Fibroblast of peridontal ligament (primary cell): ENCODE results near the gene SLC38A6.
"Not testable (repeated sequence)": the region's sequence is repeated elsewhere in the genome, so short reads cannot be mapped to it uniquely, and the experiment has no call there.

Experiments
- DNase-seq: peaks from one replicate; pipeline ENCODE4 v3.0.0-alpha.2; 2010; ENCODE audit errors: extremely low read depth

Gene SLC38A6

GRCh38 chr14:61051051-61051450, 70.0 kb downstream of the SLC38A6 start:
- peak; percentile 69 for DNase-seq

- DNase-seq = no peak
These were observed 70.6 kb downstream of the SLC38A6 start for GRCh38 chr14:61051621-61052020.

- DNase-seq = no peak
These were observed 82.4 kb downstream of the SLC38A6 start for GRCh38 chr14:61063461-61063860.

- no peak for DNase-seq
These were observed 83.2 kb downstream of the SLC38A6 start for GRCh38 chr14:61064210-61064609.

GRCh38 chr14:61064856-61065255, 83.8 kb downstream of the SLC38A6 start:
- no peak for DNase-seq

GRCh38 chr14:61065656-61066055, 84.6 kb downstream of the SLC38A6 start:
- DNase-seq = no peak

GRCh38 chr14:61072442-61072841, 91.4 kb downstream of the SLC38A6 start:
- not testable (repeated sequence) for DNase-seq

- no peak for DNase-seq
These were observed 93.8 kb downstream of the SLC38A6 start for GRCh38 chr14:61074852-61075251.

GRCh38 chr14:61076556-61076955, 95.5 kb downstream of the SLC38A6 start:
- DNase-seq = peak; percentile 41

- DNase-seq = no peak
These were observed 96.4 kb downstream of the SLC38A6 start for GRCh38 chr14:61077437-61077836.

- no peak for DNase-seq
These were observed 97.1 kb downstream of the SLC38A6 start for GRCh38 chr14:61077951-61078720.

- peak; percentile 98 for DNase-seq
These were observed 99.6 kb downstream of the SLC38A6 start for GRCh38 chr14:61080591-61081010.

- no peak for DNase-seq
These were observed 107.0 kb downstream of the SLC38A6 start for GRCh38 chr14:61088081-61088480.

- no peak for DNase-seq
These were observed 108.2 kb downstream of the SLC38A6 start for GRCh38 chr14:61089126-61089750.

- peak; percentile 85 for DNase-seq
These were observed 109.6 kb downstream of the SLC38A6 start for GRCh38 chr14:61090432-61091216.

GRCh38 chr14:61091657-61092273, 110.7 kb downstream of the SLC38A6 start:
- no peak for DNase-seq

GRCh38 chr14:61098096-61098495, 117.1 kb downstream of the SLC38A6 start:
- not testable (repeated sequence) for DNase-seq

- DNase-seq = no peak
These were observed 117.7 kb downstream of the SLC38A6 start for GRCh38 chr14:61098721-61099120.

GRCh38 chr14:61099216-61099835, 118.3 kb downstream of the SLC38A6 start:
- DNase-seq = peak; percentile 84

- DNase-seq = peak; percentile 62
These were observed 120.9 kb downstream of the SLC38A6 start for GRCh38 chr14:61101803-61102548.
